Vagina (tissue), 2 donors: ENCODE measurements around the gene DIO3.

Source experiments
- POLR2A ChIP-seq, 2 donors: fragments of 450-650 bp; IDR thresholded peaks; one replicate each; pipeline ENCODE4 v1.6.1; 2017; ENCODE audit warnings: antibody characterized with exemption in 2 of 2, mild to moderate bottlenecking in 2 of 2, moderate library complexity in 2 of 2
- POLR2AphosphoS5 ChIP-seq, 2 donors: sonication (generic); formaldehyde crosslinking; IDR thresholded peaks; one replicate each; pipeline ENCODE4 v1.9.0; 2017; ENCODE audit warnings: antibody characterized with exemption in 2 of 2, mild to moderate bottlenecking in 2 of 2, low read depth in 1 of 2; ENCODE audit not compliant: insufficient read depth in 1 of 2
- TF ChIP-seq, protein P1 (sequence below), 3 experiments: fragments of 450-650 bp in 2 of 3; fragments of 200-600 bp in 1 of 3; sonication (generic) in 1 of 3; IDR thresholded peaks; one replicate each; pipeline ENCODE4 v1.5.1; 2017 to 2019; ENCODE audit warnings: antibody characterized with exemption in 3 of 3, mild to moderate bottlenecking in 2 of 3, moderate library complexity in 2 of 3

DNA sequence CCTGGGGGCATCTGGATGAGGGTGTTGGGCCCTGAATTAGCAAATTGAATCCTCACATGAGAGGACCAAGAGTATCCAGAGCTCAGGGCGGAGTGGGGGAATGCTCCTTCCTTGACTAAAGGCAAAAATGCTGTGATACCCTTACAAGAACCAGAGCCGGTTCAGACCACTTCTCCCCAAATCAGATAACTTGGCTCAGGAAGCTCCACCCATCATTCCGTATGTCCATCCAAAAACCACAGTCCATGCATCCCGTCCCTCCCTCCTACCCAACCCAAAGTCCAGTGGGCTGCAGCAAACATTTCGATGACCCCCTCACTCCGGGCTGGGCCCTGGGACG lies 22.4 kb downstream of the DIO3 start:
- TF ChIP-seq, protein P1, sequence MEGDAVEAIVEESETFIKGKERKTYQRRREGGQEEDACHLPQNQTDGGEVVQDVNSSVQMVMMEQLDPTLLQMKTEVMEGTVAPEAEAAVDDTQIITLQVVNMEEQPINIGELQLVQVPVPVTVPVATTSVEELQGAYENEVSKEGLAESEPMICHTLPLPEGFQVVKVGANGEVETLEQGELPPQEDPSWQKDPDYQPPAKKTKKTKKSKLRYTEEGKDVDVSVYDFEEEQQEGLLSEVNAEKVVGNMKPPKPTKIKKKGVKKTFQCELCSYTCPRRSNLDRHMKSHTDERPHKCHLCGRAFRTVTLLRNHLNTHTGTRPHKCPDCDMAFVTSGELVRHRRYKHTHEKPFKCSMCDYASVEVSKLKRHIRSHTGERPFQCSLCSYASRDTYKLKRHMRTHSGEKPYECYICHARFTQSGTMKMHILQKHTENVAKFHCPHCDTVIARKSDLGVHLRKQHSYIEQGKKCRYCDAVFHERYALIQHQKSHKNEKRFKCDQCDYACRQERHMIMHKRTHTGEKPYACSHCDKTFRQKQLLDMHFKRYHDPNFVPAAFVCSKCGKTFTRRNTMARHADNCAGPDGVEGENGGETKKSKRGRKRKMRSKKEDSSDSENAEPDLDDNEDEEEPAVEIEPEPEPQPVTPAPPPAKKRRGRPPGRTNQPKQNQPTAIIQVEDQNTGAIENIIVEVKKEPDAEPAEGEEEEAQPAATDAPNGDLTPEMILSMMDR (IDR thresholded peaks at IDR 0.05) = no peak
- TF ChIP-seq POLR2A (IDR thresholded peaks at IDR 0.05) = no peak
- TF ChIP-seq POLR2AphosphoS5 (IDR thresholded peaks at IDR 0.05; ENCODE audit: insufficient read depth in 1 of 2, low read depth in 1 of 2) = no peak
